ENCODE results near the gene AOPEP. TPM values are rescaled to one million over a fixed set of nuclear protein-coding genes. Genes with fewer than 3 reads are reported as not detected.

The AOPEP gene
- total RNA-seq, 1 experiment from 2014 or later: 89.5 TPM

- H3K27me3 Mint-ChIP-seq (ENCODE audit: unreplicated experiment): no peaks in the 10 kb centered on the region
- peaks cover 10% of the 10 kb centered on the region for H3K4me1 Mint-ChIP-seq (ENCODE audit: low read depth, unreplicated experiment)
- H3K9me3 Mint-ChIP-seq (ENCODE audit: low read depth, unreplicated experiment): no peaks in the 10 kb centered on the region
- BruUV-seq (replicated peaks): no TSS peak
- H3K27ac Mint-ChIP-seq (ENCODE audit: unreplicated experiment): no peak overlapping the region
- CTCF ChIA-PET: no interaction called here
- TF ChIP-seq CTCF (IDR thresholded peaks at IDR 0.05; ENCODE audit: unreplicated experiment): no peak
- no peak for DNase-seq
- intact Hi-C loops (cut with micrococcal nuclease; ENCODE audit: unreplicated experiment): no loop called here
- H3K36me3 Mint-ChIP-seq (ENCODE audit: insufficient read depth, unreplicated experiment): peaks cover 38% of the 10 kb centered on the region
- no peak overlapping the region for H3K4me3 Mint-ChIP-seq (ENCODE audit: low read depth, unreplicated experiment)
Measured at GRCh38 chr9:95109456-95109855, 383.0 kb downstream of the AOPEP start.

DNA sequence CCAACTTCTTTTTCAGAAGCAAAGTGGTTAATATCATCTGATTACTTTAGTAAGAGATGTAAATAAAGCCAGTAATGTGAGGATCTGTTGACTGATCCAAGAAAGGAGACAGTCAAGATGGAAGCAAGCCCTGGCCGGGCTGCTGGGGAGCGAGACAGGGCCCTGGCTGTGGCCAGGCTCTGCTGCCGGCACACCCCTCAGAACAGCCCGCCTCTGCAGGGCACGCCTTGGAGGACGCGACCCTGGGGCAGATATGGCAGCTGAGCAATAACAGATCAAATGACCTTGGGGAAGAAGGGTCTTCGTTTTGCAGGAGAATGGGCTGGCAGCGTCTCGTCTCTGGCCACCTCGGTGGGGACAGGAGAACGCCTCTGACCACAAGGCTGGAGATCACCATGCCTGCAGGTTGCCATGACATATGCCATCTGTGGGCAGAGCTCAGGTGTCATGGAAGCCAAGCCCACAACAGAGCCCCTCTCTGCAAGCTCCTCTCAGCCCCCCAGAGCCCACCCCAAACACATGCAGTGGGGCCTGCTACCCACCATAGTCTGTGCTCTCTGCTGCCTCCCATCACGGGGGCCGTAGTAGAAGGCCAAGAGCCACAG is 384.5 kb downstream of the AOPEP start:
- intact Hi-C loops (cut with micrococcal nuclease; ENCODE audit: unreplicated experiment): no loop called here
- Mint-ChIP-seq H3K27ac (ENCODE audit: unreplicated experiment) (no peak overlapping the region), H3K4me3 (ENCODE audit: low read depth, unreplicated experiment) (no peak overlapping the region), H3K27me3 (ENCODE audit: unreplicated experiment) (no peaks in the 10 kb centered on the region), H3K4me1 (ENCODE audit: low read depth, unreplicated experiment) (peaks cover under 1% of the 10 kb centered on the region), H3K9me3 (ENCODE audit: low read depth, unreplicated experiment) (no peaks in the 10 kb centered on the region), H3K36me3 (ENCODE audit: insufficient read depth, unreplicated experiment) (peaks cover 28% of the 10 kb centered on the region)
- CTCF ChIA-PET: no interaction called here
- no peak for DNase-seq
- BruUV-seq (replicated peaks): no TSS peak
- TF ChIP-seq CTCF (IDR thresholded peaks at IDR 0.05; ENCODE audit: unreplicated experiment): no peak

- no peak overlapping the region for H3K4me3 Mint-ChIP-seq (ENCODE audit: low read depth, unreplicated experiment)
- H3K4me1 Mint-ChIP-seq (ENCODE audit: low read depth, unreplicated experiment): no peaks in the 10 kb centered on the region
- H3K9me3 Mint-ChIP-seq (ENCODE audit: low read depth, unreplicated experiment): no peaks in the 10 kb centered on the region
- H3K27ac Mint-ChIP-seq (ENCODE audit: unreplicated experiment): no peak overlapping the region
- BruUV-seq (replicated peaks): no TSS peak
- no peaks in the 10 kb centered on the region for H3K27me3 Mint-ChIP-seq (ENCODE audit: unreplicated experiment)
- TF ChIP-seq CTCF (IDR thresholded peaks at IDR 0.05; ENCODE audit: unreplicated experiment): no peak
- peaks cover 28% of the 10 kb centered on the region for H3K36me3 Mint-ChIP-seq (ENCODE audit: insufficient read depth, unreplicated experiment)
- CTCF ChIA-PET: no interaction called here
- intact Hi-C loops (cut with micrococcal nuclease; ENCODE audit: unreplicated experiment): no loop called here
- no peak for DNase-seq
Measured at GRCh38 chr9:95111716-95112115, 385.2 kb downstream of the AOPEP start.

GRCh38 chr9:95112436-95113280 is 386.2 kb downstream of the AOPEP start:
- TF ChIP-seq CTCF (IDR thresholded peaks at IDR 0.05; ENCODE audit: unreplicated experiment): no peak
- no TSS peak for BruUV-seq (replicated peaks)
- CTCF ChIA-PET: no interaction called here
- no peak for DNase-seq
- Mint-ChIP-seq H3K4me1 (ENCODE audit: low read depth, unreplicated experiment) (no peaks in the 10 kb centered on the region), H3K4me3 (ENCODE audit: low read depth, unreplicated experiment) (no peak overlapping the region), H3K9me3 (ENCODE audit: low read depth, unreplicated experiment) (no peaks in the 10 kb centered on the region), H3K27ac (ENCODE audit: unreplicated experiment) (no peak overlapping the region), H3K36me3 (ENCODE audit: insufficient read depth, unreplicated experiment) (peaks cover 28% of the 10 kb centered on the region), H3K27me3 (ENCODE audit: unreplicated experiment) (no peaks in the 10 kb centered on the region)
- intact Hi-C loops (cut with micrococcal nuclease; ENCODE audit: unreplicated experiment): no loop called here
